Common myeloid progenitor, CD34-positive (primary cell): Measurements from ENCODE around the gene PDE4DIP.
"Not testable (repeated sequence)": the region's sequence is repeated elsewhere in the genome, so short reads cannot be mapped to it uniquely, and the experiment has no call there.

ENCODE experiments used
- CTCF ChIA-PET: fragments of 350-600 bp; sonication (Branson Sonifier 250); formaldehyde crosslinking; loops from one replicate; lab custom pipeline; 2021; ENCODE audit warnings: antibody characterized with exemption; lab: Charles Lee
- POLR2A ChIA-PET: fragments of 350-600 bp; sonication (Branson Sonifier 250); formaldehyde crosslinking; loops from one replicate; lab custom pipeline; 2021; ENCODE audit warnings: antibody characterized with exemption; lab: Charles Lee
- DNase-seq, 3 donors: peaks; one replicate each; pipeline versions ENCODE4 v3.0.0 to v3.0.0-alpha.2; 2013
- H3K27ac ChIP-seq, 2 experiments: 1 replicate in 1 of 2; 2 replicates in 1 of 2; pipeline ENCODE4 v1.7.0; 2013; ENCODE audit warnings: inconsistent platforms in 2 of 2, low read length in 2 of 2, mild to moderate bottlenecking in 2 of 2, low read depth in 1 of 2, moderate library complexity in 1 of 2; ENCODE audit not compliant: severe bottlenecking in 2 of 2, insufficient read depth in 1 of 2, poor library complexity in 1 of 2
- H3K27me3 ChIP-seq, 5 experiments: replicated peaks in 2 of 5; 1 replicate in 3 of 5; 2 replicates in 2 of 5; pipeline versions ENCODE4 v1.6.1 to v1.7.0; 2013; ENCODE audit warnings: low read length in 4 of 5, mild to moderate bottlenecking in 2 of 5, moderate library complexity in 2 of 5, inconsistent platforms in 1 of 5; ENCODE audit not compliant: insufficient read depth in 5 of 5, control insufficient read depth in 4 of 5
- H3K36me3 ChIP-seq, 4 experiments: 1 replicate in 2 of 4; 2 replicates in 2 of 4; pipeline versions ENCODE4 v1.6.1 to v1.7.0; 2013; ENCODE audit warnings: low read length in 3 of 4, control low read depth in 1 of 4, mild to moderate bottlenecking in 1 of 4; ENCODE audit not compliant: control insufficient read depth in 4 of 4, insufficient read depth in 4 of 4
- H3K4me1 ChIP-seq, 4 experiments: 1 replicate in 3 of 4; 2 replicates in 1 of 4; pipeline versions ENCODE4 v1.6.1 to v1.7.1; 2013; ENCODE audit warnings: low read length in 3 of 4, mild to moderate bottlenecking in 3 of 4, control low read depth in 1 of 4, inconsistent platforms in 1 of 4, moderate library complexity in 1 of 4; ENCODE audit not compliant: control insufficient read depth in 4 of 4, insufficient read depth in 4 of 4; ENCODE audit errors: control extremely low read depth in 1 of 4
- H3K4me3 ChIP-seq, 7 experiments: 1 replicate in 4 of 7; 2 replicates in 3 of 7; pipeline versions ENCODE4 v1.5.1 to v1.7.0; 2013; ENCODE audit warnings: mild to moderate bottlenecking in 7 of 7, low read length in 6 of 7, moderate library complexity in 6 of 7, inconsistent platforms in 2 of 7, low read depth in 2 of 7, control low read depth in 1 of 7; ENCODE audit not compliant: insufficient read depth in 4 of 7, control insufficient read depth in 1 of 7; ENCODE audit errors: extremely low read depth in 1 of 7
- H3K9me3 ChIP-seq, 5 experiments: 1 replicate in 4 of 5; 2 replicates in 1 of 5; pipeline versions ENCODE4 v1.6.1 to v1.7.1; 2013; ENCODE audit warnings: low read length in 4 of 5, mild to moderate bottlenecking in 2 of 5, inconsistent platforms in 1 of 5, low read depth in 1 of 5, moderate library complexity in 1 of 5; ENCODE audit not compliant: control insufficient read depth in 4 of 5, insufficient read depth in 2 of 5; ENCODE audit errors: control extremely low read depth in 1 of 5
- WGBS: methylation state at CpG from one replicate; pipeline ENCODE4 v1.1.5; 2013; ENCODE audit not compliant: insufficient coverage; 5-methylcytosine and 5-hydroxymethylcytosine counted together

The PDE4DIP gene

GRCh38 chr1:148962127-148962857 lies 118.1 kb downstream of the PDE4DIP start:
- H3K36me3 ChIP-seq, DNase-seq, H3K9me3 ChIP-seq, H3K27me3 ChIP-seq, H3K27ac ChIP-seq, POLR2A ChIA-PET, H3K4me1 ChIP-seq, CTCF ChIA-PET, H3K4me3 ChIP-seq: not testable (repeated sequence)
- WGBS, result no CpG with 5 or more reads among the region's 6 CpGs

GRCh38 chr1:148966084-148966483 lies 121.9 kb downstream of the PDE4DIP start:
- H3K27me3 ChIP-seq, POLR2A ChIA-PET, H3K36me3 ChIP-seq, DNase-seq, H3K4me1 ChIP-seq, H3K27ac ChIP-seq, CTCF ChIA-PET, H3K9me3 ChIP-seq, H3K4me3 ChIP-seq: not testable (repeated sequence)
- no CpG with 5 or more reads among the region's 2 CpGs for WGBS

DNA sequence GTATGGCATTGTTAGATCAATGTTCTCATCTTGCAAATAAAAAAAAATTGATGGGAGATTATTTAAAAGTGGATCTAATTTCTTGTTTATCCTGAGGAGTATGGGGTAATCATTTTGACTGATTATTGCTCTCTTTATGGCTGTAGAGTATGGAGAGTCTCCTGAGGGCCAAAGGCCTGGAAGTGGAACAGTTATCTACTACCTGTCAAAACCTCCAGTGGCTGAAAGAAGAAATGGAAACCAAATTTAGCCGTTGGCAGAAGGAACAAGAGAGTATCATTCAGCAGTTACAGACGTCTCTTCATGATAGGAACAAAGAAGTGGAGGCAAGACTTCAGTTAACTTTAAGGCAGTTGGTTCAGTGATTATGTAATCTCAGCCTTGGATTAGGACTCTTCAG lies 123.4 kb downstream of the PDE4DIP start:
- H3K27me3 ChIP-seq, H3K4me1 ChIP-seq, H3K27ac ChIP-seq, H3K9me3 ChIP-seq, DNase-seq, H3K36me3 ChIP-seq, POLR2A ChIA-PET, CTCF ChIA-PET, H3K4me3 ChIP-seq: not testable (repeated sequence)
- WGBS, result no CpG with 5 or more reads among the region's 2 CpGs

- POLR2A ChIA-PET, H3K4me1 ChIP-seq, CTCF ChIA-PET, H3K4me3 ChIP-seq, H3K9me3 ChIP-seq, H3K27ac ChIP-seq, H3K36me3 ChIP-seq, DNase-seq, H3K27me3 ChIP-seq: not testable (repeated sequence)
- WGBS, result no CpG with 5 or more reads among the region's 3 CpGs
Measured at GRCh38 chr1:148968682-148969081, 124.5 kb downstream of the PDE4DIP start.

DNA sequence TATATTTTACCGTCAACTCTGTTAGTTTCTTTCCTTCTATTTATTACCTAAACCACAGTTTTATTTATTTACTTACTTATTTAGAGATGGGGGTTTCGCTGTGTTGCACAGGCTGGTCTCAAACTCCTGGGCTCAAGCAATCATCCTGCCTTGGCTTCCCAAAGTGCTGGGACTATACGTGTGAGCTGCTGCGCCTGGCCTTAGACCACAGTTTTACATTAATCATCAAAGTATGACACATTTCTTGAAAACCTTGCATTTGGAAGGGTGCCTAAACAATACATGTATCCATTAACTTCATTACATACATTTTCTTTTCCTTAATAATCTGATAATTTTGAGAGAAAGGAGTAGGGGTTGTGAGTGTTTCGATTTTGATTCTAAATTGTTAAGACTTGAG lies 124.9 kb downstream of the PDE4DIP start:
- no CpG with 5 or more reads among the region's 5 CpGs for WGBS
- H3K4me1 ChIP-seq, POLR2A ChIA-PET, H3K27ac ChIP-seq, H3K9me3 ChIP-seq, H3K27me3 ChIP-seq, H3K36me3 ChIP-seq, DNase-seq, CTCF ChIA-PET, H3K4me3 ChIP-seq: not testable (repeated sequence)

- Histone ChIP-seq H3K4me1 (peaks cover 0 to 13% (median 5%) of the 10 kb centered on the region in 4 experiments), H3K4me3 (peak overlapping the region in 1 of 7 experiments; percentile 38), H3K36me3 (peaks cover 2 to 25% (median 6%) of the 10 kb centered on the region in 4 experiments)
- H3K9me3 ChIP-seq, POLR2A ChIA-PET, H3K27me3 ChIP-seq, CTCF ChIA-PET, H3K27ac ChIP-seq: not testable (repeated sequence)
- peak in 2 of 3 donors; percentile 50 to 54 for DNase-seq
- 100% methylated on average over 1 of the region's 1 CpG for WGBS
Measured at GRCh38 chr1:148975453-148975852, 131.2 kb downstream of the PDE4DIP start.

DNA sequence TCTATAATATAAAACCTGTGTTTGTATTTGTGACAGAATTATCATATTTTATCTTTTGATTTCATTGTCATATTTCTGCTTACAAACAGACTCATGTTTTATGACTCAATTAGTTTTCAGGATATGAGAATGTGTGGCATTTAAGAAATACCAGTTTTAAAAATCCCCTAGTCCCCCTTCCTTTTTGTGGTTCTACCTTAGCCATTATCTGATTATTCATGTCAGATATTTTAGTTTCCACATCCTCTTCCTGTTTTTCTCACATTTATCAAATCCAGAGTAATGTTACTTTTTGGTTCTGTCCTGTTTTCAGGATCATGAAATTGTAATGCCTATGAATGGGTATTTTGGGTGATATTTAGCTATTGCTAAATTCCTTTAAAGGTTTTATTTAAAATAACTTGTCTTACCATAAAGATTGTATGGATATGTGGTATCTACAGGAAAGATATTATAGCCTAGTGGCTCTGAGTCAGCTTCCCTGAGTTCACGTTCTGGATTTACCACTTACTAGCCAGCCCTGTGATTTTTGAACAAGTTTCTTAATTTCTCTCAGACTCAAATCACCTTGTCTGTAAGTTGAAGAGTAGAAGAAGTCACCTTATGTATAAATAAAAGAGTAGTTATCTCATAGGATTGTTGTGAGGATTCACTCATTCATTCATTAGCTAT lies 131.8 kb downstream of the PDE4DIP start:
- WGBS, result no CpG with 5 or more reads among the region's 1 CpG
- POLR2A ChIA-PET, H3K27me3 ChIP-seq, H3K9me3 ChIP-seq, H3K27ac ChIP-seq, H3K4me3 ChIP-seq, CTCF ChIA-PET: not testable (repeated sequence)
- peak; percentile 30 to 71 (median 53) for DNase-seq
- H3K36me3 ChIP-seq, result peaks cover 2 to 28% (median 8%) of the 10 kb centered on the region in 4 experiments
- peaks cover 0 to 13% (median 5%) of the 10 kb centered on the region in 4 experiments for H3K4me1 ChIP-seq
